HG03571 (cell line): ENCODE data around the gene PRKCA.
"Not testable (repeated sequence)": the region's sequence is repeated elsewhere in the genome, so short reads cannot be mapped to it uniquely, and the experiment has no call there.

Source experiments
- ATAC-seq: cut with Tn5 transposase; IDR thresholded peaks from one replicate; pipeline ENCODE4 v1.9.1; 2021; ENCODE audit not compliant: unreplicated experiment

Gene PRKCA

GRCh38 chr17:66724581-66725341 lies 422.3 kb downstream of the PRKCA start:
- ATAC-seq = no peak

DNA sequence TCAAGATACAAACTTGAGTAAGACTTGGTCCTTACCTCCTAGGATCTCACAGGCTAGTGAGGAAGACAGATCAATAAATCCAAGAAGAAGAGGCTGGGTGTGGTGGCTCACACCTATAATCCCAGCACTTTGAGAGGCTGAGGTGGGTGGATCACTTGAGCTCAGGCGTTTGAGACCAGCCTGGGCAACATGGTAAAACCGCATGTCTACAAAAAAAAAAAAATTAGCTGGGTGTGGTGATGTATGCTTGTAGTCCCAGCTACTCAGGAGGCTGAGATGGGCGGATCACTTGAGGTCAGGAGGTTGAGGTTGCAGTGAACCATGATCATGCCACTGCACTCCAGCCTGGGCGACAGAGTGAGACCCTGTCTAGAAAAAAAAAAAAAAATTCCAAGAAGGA lies 423.0 kb downstream of the PRKCA start:
- not testable (repeated sequence) for ATAC-seq

DNA sequence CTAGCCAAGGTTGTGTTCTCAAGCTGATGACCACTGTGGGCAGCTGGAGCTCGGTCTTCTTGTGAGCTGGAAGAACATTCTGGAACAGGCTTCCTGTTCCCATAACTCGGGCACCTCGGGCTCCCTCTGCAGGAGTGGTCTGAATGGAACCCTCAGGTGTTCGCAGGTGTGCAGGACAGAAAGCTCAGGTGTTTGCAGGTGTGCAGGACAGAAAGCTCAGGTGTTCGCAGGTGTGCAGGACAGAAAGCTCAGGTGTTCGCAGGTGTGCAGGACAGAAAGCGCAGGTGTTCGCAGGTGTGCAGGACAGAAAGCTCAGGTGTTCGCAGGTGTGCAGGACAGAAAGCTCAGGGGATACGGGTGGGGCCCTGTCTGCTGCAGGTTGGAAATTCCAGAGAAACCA lies 423.5 kb downstream of the PRKCA start:
- no peak for ATAC-seq

- no peak for ATAC-seq
Observed at GRCh38 chr17:66726371-66726770, 424.0 kb downstream of the PRKCA start.

DNA sequence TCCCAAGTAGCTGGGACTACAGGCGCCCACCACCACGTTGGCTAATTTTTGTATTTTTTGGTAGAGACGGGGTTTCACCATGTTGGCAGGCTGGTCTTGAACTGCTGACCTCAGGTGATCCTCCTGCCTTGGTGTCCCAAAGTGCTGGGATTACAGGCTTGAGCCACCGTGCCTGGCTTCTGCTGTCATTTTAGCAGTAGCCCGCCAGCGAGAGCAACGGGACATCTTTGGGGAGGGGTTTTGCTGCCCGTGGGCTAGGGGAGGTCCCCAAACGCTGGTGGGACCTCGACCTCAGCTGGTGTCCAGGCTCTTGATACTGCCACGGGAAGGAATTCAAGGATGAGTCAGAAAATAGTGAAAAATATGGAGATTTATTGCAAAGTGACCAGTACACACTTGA lies 424.4 kb downstream of the PRKCA start:
- no peak for ATAC-seq

DNA sequence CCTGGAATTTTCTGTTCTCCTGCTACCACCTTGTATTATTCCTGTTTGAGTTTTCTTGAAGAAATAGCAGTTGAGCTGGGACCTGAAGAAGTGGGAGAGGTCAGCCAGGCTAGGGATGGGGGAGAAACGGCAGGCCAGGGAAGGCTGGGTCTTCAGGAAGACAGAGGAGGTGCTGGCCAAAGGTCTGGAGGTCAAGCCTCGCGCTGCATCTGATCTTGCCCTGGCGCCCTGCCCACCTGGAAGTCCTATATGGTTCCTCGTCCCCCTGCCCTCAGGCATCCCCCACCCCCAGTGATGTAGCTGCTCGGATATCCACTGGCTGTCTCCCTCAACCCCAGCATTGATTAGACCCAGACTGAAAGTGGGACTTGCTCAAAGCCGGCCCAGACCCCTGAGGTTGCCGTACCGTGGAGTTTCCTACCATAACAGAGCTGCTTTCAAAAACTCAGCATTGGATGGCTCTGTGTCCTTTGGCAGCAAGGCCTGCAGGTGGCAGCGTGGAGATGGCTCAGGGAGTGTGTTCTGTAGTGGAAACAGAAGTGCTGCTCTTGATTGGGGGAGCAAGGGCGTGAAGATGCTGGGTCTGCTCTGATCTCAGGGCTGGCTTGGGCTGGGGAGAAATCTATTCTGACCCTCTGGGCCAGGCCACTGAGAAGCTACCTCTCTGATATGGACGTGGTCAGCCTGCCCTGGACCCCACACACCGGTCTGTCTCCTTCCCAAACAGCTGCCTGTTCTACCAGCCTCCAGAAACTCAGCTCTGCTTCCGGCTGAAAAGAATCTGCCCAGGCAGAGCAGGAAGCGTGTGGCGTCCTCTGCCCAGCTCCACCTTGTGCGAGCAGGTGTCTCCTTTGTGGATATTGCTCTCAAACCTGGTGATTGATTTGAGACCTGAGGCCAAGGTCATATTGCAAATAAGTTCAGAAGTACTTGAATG lies 425.5 kb downstream of the PRKCA start:
- ATAC-seq = no peak

DNA sequence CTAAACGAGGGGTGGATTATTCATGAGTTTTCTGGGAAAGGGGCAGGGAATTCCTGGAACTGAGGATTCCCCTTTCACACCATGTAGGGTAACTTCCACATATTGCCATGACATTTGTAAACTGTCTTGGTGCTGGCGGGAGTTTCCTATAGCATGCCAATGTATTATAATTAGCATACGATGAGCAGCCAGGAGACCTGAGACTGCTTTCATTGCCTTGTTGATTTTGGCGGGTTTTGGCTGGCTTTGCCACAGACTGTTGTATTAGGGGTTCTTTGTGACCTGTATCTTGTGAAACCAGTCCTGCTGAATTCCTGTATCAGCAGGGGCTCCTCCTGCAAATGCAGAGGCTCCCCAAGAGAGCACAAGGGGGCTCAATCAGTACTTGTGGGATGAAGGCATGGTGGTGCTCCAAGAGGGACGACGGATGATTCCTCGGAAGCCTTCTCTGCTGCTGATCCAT lies 428.1 kb downstream of the PRKCA start:
- ATAC-seq = no peak

- no peak for ATAC-seq
Observed at GRCh38 chr17:66733759-66734158, 431.3 kb downstream of the PRKCA start.

GRCh38 chr17:66734186-66734943 lies 432.0 kb downstream of the PRKCA start:
- ATAC-seq = no peak

DNA sequence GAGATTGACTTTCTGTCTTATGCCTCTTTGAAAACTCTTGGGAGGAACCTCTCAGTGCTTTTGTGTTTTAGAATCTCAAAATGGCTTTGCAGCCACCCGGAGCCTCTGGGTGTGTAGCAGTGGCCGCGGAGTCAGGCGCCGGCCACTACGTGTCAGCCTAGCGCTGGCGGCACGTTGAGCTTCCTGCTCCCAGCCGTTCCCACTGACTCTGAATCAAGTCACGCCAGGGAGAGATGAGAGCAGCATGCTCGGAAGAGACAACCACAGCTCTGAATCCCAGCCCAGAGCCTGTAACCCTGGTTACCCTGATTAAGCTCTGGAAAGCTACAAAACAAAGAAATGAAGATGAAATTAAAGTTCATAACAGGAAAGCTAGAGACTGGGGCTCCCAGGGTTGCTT lies 435.1 kb downstream of the PRKCA start:
- no peak for ATAC-seq

DNA sequence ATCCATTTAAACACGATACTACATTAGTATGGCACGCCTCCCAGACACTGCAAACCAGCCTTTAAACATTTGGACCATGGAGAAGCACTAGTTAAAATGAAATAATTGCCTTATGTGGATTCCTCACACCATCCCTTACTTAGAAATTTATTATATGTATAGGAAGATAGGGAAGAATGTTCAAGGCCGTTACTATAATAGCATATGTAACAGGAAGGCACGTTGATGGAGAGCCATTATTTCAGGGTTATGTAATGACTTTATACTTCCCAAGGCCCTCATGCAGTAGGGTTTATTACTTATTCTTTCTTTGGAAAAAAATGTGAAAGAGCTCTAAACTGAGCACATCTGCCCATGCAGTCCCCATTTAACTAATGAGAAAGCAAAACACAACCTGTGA lies 435.9 kb downstream of the PRKCA start:
- ATAC-seq = no peak

DNA sequence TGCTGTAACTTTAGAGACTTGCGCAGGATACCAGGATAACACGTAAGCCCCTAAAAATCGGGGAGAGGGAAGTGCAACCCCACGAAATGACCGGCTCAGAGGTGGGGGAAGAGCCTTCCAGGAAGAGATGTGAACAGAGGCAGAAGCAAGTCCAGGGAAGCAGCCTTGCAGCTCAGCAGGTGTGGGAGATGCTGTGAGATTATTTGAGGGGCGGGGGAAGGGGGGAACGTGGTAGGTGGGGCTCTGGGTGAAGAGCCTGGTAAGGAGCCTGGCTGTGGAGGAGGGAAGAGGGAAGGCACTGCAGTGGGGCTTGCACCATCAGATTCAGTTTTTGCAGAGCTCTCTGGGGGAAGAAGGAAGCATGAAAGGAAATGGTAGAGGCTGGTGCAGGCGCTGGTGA lies 437.1 kb downstream of the PRKCA start:
- ATAC-seq = no peak

- no peak for ATAC-seq
Observed at GRCh38 chr17:66740226-66740625, 437.8 kb downstream of the PRKCA start.

DNA sequence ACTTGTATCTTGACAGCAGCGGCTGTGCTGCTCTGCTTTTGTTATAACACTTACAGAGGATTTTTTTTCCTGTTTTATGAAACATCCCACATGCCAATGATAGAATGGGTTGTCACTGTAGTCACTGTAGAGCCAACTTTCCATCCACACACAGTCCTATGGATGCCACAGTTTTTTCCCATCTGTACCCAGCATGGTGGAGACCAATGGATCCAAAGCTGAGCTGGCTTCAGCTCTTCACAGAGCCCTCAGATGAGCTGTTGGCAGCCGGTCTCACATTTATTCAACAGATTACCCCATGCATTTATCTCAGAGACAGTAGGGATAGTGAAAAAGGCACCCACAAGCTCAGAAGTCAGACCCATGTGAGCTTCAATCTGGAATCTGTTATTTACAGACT lies 441.1 kb downstream of the PRKCA start:
- ATAC-seq = no peak

DNA sequence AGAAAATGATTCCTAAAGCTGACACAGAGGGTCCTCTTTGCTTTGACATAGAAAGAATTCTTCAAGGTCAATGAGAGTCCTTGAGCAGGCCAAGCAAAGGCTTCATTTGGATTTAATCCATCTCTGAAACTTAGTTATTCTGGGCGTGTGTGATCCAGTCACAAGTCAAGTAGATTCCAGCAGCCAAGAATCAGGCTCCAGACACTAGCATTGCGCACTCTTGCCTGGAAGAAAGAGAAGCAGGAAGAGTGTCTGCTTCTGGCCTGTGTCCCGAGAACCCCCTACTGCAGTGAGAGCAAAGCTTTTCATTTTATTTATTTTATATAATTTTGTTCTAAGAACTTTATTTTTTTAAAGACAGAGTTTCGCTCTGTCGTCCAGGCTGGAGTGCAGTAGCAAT lies 444.3 kb downstream of the PRKCA start:
- ATAC-seq = no peak

- no peak for ATAC-seq
Observed at GRCh38 chr17:66747578-66748275, 445.3 kb downstream of the PRKCA start.

DNA sequence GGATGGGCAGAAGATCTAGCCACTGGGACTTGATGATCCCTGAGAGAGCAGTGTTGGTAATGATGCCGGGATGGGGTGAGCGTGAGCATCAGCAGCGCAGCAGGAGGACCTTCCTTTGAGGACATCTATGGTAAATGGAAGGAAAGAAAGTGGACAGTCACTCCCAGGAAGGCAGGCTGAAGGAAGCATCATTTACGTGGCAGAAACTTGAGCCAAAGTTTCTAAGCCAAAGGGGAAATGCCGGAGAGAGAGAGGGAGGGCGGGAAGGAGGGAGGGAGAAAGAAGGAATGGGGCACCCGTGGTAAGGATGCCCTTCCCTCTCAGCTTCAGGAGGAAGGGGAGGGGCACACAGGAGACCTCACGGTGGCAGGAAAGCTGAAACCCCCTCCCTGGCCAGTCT lies 446.2 kb downstream of the PRKCA start:
- ATAC-seq = no peak

- no peak for ATAC-seq
Observed at GRCh38 chr17:66749217-66749832, 446.9 kb downstream of the PRKCA start.

DNA sequence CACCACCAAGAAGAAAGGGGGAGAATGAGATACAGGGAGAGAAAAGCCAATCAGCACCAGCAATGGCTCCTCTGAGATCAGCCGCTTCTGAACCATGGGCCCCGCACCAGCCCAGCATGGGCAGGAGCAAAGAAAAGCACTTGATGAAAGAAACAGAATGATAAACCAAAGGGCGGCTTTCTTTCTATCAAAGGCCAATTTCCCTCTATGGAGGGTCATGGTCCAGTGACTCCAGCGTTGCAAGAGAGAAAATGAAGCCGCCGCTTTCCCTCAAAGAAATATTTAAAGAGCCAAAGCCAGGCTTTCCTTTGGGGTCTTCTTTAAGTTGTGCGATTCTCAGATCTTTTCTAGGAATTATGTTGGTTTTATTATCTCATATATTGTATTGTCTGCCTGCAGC lies 447.7 kb downstream of the PRKCA start:
- ATAC-seq = no peak

GRCh38 chr17:66750781-66751543 lies 448.5 kb downstream of the PRKCA start:
- no peak for ATAC-seq
